HG03558 (cell line): ENCODE results near the gene ZNF700.
"Not testable (repeated sequence)": the region's sequence is repeated elsewhere in the genome, so short reads cannot be mapped to it uniquely, and the experiment has no call there.

ENCODE experiments used
- ATAC-seq: cut with Tn5 transposase; IDR thresholded peaks from one replicate; pipeline ENCODE4 v1.9.1; 2021; ENCODE audit warnings: moderate number of reproducible peaks; ENCODE audit not compliant: unreplicated experiment; ENCODE audit errors: extremely low read depth

ZNF700 gene

GRCh38 chr19:11984986-11985385 is 60.1 kb downstream of the ZNF700 start:
- no peak for ATAC-seq

GRCh38 chr19:11986754-11987153 is 61.8 kb downstream of the ZNF700 start:
- ATAC-seq, result no peak

DNA sequence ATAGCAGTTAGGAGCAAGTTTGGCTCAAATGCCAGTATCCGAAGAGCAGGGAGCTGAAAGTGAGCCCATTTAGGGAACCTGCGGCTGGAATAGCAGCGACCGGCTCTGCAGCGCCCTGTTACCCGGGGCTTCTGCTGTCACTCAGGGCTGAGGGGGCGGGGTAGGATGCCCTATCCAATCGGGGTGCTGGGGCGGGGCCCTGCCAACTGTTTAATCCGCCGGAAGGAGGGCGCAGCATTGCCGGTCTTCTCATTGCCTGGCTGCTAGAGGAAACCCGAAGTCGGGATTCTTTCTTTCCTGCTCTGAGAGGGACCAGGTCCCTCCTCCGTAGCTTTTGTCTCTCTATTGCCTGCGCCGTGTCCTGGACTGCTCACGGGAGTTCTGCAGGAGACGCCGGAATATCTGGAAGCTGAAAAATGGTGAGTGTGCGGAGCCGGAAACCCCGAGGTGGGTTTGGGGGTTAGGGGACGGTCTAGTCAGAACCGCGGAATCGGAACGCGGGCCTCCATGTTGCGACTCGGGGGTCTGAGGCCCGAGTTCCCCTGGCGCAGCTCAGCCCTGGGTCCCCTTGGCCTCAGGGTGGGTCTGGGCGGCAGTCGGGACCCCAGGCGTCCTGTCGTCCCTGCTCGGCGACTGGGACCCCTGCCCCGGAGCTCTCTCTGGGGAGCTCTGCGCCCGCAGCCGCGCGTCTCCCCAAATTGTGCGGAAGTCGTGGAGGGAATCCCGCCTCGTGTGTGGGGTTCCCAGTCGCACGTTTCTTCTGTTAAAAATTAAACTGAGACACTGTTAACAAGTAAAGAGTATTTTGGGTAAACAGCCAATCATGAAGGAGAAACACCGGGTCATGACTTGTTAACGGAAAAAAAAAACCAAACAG is 62.7 kb downstream of the ZNF700 start:
- ATAC-seq, result no peak

GRCh38 chr19:11989112-11989456 is 64.2 kb downstream of the ZNF700 start:
- no peak for ATAC-seq

DNA sequence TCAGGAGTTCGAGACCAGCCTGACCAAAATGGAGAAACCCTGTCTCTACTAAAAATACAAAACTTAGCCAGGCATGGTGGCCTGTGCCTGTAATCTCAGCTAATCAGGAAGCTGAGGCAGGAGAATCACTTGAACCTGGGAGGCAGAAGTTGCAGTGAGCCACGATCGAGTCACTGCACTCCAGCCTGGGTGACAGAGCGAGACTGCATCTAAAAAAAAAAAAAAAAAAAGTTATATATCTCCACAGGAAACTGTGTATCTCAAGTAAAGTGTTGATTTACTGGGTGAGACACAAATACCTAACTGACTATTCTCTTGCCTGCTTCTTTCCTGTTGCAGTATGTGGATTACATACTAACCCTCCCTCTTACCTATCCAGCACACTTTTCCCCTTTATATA is 67.0 kb downstream of the ZNF700 start:
- not testable (repeated sequence) for ATAC-seq

DNA sequence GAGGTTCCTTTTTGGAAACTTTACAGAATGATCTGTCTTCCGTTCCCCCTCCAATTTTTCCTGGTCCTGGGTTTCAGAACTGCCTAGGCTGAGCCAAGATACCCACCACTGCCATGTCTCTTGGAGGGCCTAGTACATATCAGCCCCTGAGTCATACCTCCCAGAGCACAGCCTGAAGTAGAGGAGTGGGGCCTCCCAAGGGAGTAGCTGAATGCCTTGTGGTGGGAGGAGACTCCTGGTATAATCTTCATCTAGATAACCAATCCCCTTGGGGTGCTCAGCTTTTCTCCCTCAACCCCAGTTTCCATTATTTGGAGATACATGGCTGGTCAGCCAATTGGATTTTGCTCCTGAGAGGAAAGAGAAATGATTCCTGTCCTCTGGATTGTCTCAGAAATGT is 70.3 kb downstream of the ZNF700 start:
- no peak for ATAC-seq
